ENCODE data around the gene DUSP10. TPM values are rescaled to one million over a fixed set of nuclear protein-coding genes. Genes with fewer than 3 reads are reported as not detected.

The DUSP10 gene
- total RNA-seq, 2 experiments from 2014 or later: 2.6 to 4.4 TPM

GRCh38 chr1:221675880-221676800, 65.7 kb downstream of the DUSP10 start:
- intact Hi-C loops (cut with micrococcal nuclease; ENCODE audit: unreplicated experiment): no loop called here
- no peak for DNase-seq (ENCODE audit: low spot score)
- no peaks in the 10 kb centered on the region for H3K36me3 ChIP-seq (ENCODE audit: insufficient read depth, low read length)
- no peaks in the 10 kb centered on the region for H3K4me1 ChIP-seq (ENCODE audit: insufficient read depth, low read length, poor library complexity, severe bottlenecking)
- H3K4me3 ChIP-seq (ENCODE audit: low read depth, low read length, poor library complexity, severe bottlenecking): no peak overlapping the region
- H2AFZ ChIP-seq (ENCODE audit: low read length): no peak overlapping the region; the same call in 1 of the 2 replicates
- no peak overlapping the region for H3K4me2 ChIP-seq (ENCODE audit: low read length)
- no peaks in the 10 kb centered on the region for H4K20me1 ChIP-seq (ENCODE audit: insufficient read depth, low read length)
- ChIA-PET CTCF (ENCODE audit: unreplicated experiment) (no interaction called here), POLR2A (interaction anchor here (0.9 kb wide), 1 partner anchor 55 kb away, joined by 3 read pairs; no protein-coding TSS in a partner anchor)
- BruUV-seq (replicated peaks): no TSS peak
- TF ChIP-seq CTCF (conservative IDR thresholded peaks at IDR 0.05; ENCODE audit: low read length) (no peak), EZH2phosphoT487 (IDR thresholded peaks at IDR 0.05; ENCODE audit: borderline replicate concordance, low read depth, low read length) (no peak)
- H3K9me2 ChIP-seq (ENCODE audit: insufficient read depth, low read length): no peaks in the 10 kb centered on the region
- no peaks in the 10 kb centered on the region for H3K9me3 ChIP-seq (ENCODE audit: low read length)
- no peak overlapping the region for H3K27ac ChIP-seq (ENCODE audit: low read depth, low read length, poor library complexity, severe bottlenecking)
- H3K79me2 ChIP-seq (ENCODE audit: insufficient read depth, low read depth, low read length): no peaks in the 10 kb centered on the region

- POLR2A ChIA-PET: interaction anchor here (0.6 kb wide), 1 partner anchor 129 kb away, joined by 3 read pairs; no protein-coding TSS in a partner anchor
- H3K4me1 ChIP-seq (ENCODE audit: insufficient read depth, low read length, poor library complexity, severe bottlenecking): no peaks in the 10 kb centered on the region
- CTCF ChIA-PET (ENCODE audit: unreplicated experiment): no interaction called here
- BruUV-seq (replicated peaks): no TSS peak
- TF ChIP-seq CTCF (conservative IDR thresholded peaks at IDR 0.05; ENCODE audit: low read length) (no peak), EZH2phosphoT487 (IDR thresholded peaks at IDR 0.05; ENCODE audit: borderline replicate concordance, low read depth, low read length) (no peak)
- H3K79me2 ChIP-seq (ENCODE audit: insufficient read depth, low read depth, low read length): no peaks in the 10 kb centered on the region
- no peaks in the 10 kb centered on the region for H3K9me3 ChIP-seq (ENCODE audit: low read length)
- no peak for DNase-seq (ENCODE audit: low spot score)
- H3K9me2 ChIP-seq (ENCODE audit: insufficient read depth, low read length): no peaks in the 10 kb centered on the region
- H3K27ac ChIP-seq (ENCODE audit: low read depth, low read length, poor library complexity, severe bottlenecking): no peak overlapping the region
- H3K4me2 ChIP-seq (ENCODE audit: low read length): no peak overlapping the region
- no peak overlapping the region for H3K4me3 ChIP-seq (ENCODE audit: low read depth, low read length, poor library complexity, severe bottlenecking)
- H3K36me3 ChIP-seq (ENCODE audit: insufficient read depth, low read length): no peaks in the 10 kb centered on the region
- intact Hi-C loops (cut with micrococcal nuclease; ENCODE audit: unreplicated experiment): no loop called here
- no peak overlapping the region for H2AFZ ChIP-seq (ENCODE audit: low read length)
- no peaks in the 10 kb centered on the region for H4K20me1 ChIP-seq (ENCODE audit: insufficient read depth, low read length)
These were observed 68.9 kb downstream of the DUSP10 start for GRCh38 chr1:221672965-221673364.

GRCh38 chr1:221672239-221672645, 69.6 kb downstream of the DUSP10 start:
- no peak for DNase-seq (ENCODE audit: low spot score)
- H3K4me3 ChIP-seq (ENCODE audit: low read depth, low read length, poor library complexity, severe bottlenecking): no peak overlapping the region
- BruUV-seq (replicated peaks): no TSS peak
- H3K36me3 ChIP-seq (ENCODE audit: insufficient read depth, low read length): no peaks in the 10 kb centered on the region
- no peaks in the 10 kb centered on the region for H3K79me2 ChIP-seq (ENCODE audit: insufficient read depth, low read depth, low read length)
- H3K27ac ChIP-seq (ENCODE audit: low read depth, low read length, poor library complexity, severe bottlenecking): no peak overlapping the region
- ChIA-PET CTCF (ENCODE audit: unreplicated experiment) (no interaction called here), POLR2A (interaction anchor here (1.2 kb wide), 1 partner anchor 43 kb away, joined by 3 read pairs; no protein-coding TSS in a partner anchor)
- TF ChIP-seq CTCF (conservative IDR thresholded peaks at IDR 0.05; ENCODE audit: low read length) (no peak), EZH2phosphoT487 (IDR thresholded peaks at IDR 0.05; ENCODE audit: borderline replicate concordance, low read depth, low read length) (no peak)
- intact Hi-C loops (cut with micrococcal nuclease; ENCODE audit: unreplicated experiment): no loop called here
- H3K4me1 ChIP-seq (ENCODE audit: insufficient read depth, low read length, poor library complexity, severe bottlenecking): no peaks in the 10 kb centered on the region
- no peaks in the 10 kb centered on the region for H3K9me2 ChIP-seq (ENCODE audit: insufficient read depth, low read length)
- no peak overlapping the region for H3K4me2 ChIP-seq (ENCODE audit: low read length)
- H2AFZ ChIP-seq (ENCODE audit: low read length): no peak overlapping the region
- no peaks in the 10 kb centered on the region for H3K9me3 ChIP-seq (ENCODE audit: low read length)
- H4K20me1 ChIP-seq (ENCODE audit: insufficient read depth, low read length): no peaks in the 10 kb centered on the region

Data from OCI-LY7 (cell line).